Smooth muscle cell (in vitro differentiated cells): ENCODE results near the gene CNGB1. TPM values are rescaled to one million over a fixed set of nuclear protein-coding genes. Genes with fewer than 3 reads are reported as not detected.

Experiments used
- DNase-seq: peaks from one replicate; lab custom pipeline; 2025; ENCODE audit not compliant: unreplicated experiment; lab: John Stamatoyannopoulos, UW
- H2AFZ ChIP-seq: fragments of 200-600 bp; sonication (generic); 2 replicates; pipeline ENCODE4 v1.6.0; 2016; ENCODE audit warnings: antibody characterized with exemption, low read depth, mild to moderate bottlenecking
- H3F3A ChIP-seq: fragments of 200-600 bp; sonication (generic); 2 replicates; pipeline ENCODE4 v1.6.0; 2017; ENCODE audit warnings: antibody characterized with exemption, low read depth
- H3K27ac ChIP-seq: fragments of 200-600 bp; sonication (generic); 2 replicates; pipeline ENCODE4 v1.5.1; 2016; ENCODE audit warnings: low read depth, mild to moderate bottlenecking
- H3K27me3 ChIP-seq: fragments of 200-600 bp; sonication (generic); 2 replicates; pipeline ENCODE4 v1.6.1; 2016; ENCODE audit warnings: low read depth, mild to moderate bottlenecking
- H3K36me3 ChIP-seq: fragments of 200-600 bp; sonication (generic); 2 replicates; pipeline ENCODE4 v1.5.1; 2016; ENCODE audit warnings: low read depth
- H3K4me1 ChIP-seq: fragments of 200-600 bp; sonication (generic); 2 replicates; pipeline ENCODE4 v1.5.1; 2016; ENCODE audit warnings: low read depth
- H3K4me2 ChIP-seq: fragments of 200-600 bp; sonication (generic); 2 replicates; pipeline ENCODE4 v1.6.0; 2016; ENCODE audit warnings: mild to moderate bottlenecking
- H3K4me3 ChIP-seq: fragments of 200-600 bp; sonication (generic); 2 replicates; pipeline ENCODE4 v1.5.1; 2016; ENCODE audit warnings: mild to moderate bottlenecking
- H3K79me2 ChIP-seq: fragments of 200-600 bp; sonication (generic); 2 replicates; pipeline ENCODE4 v1.6.0; 2016; ENCODE audit warnings: low read depth, mild to moderate bottlenecking
- H3K9ac ChIP-seq: fragments of 200-600 bp; sonication (generic); 2 replicates; pipeline ENCODE4 v1.6.0; 2016; ENCODE audit warnings: low read depth
- H3K9me3 ChIP-seq: fragments of 200-600 bp; sonication (generic); replicated peaks from 2 replicates; pipeline ENCODE4 v1.5.1; 2016; ENCODE audit warnings: low read depth
- H4K20me1 ChIP-seq: fragments of 200-600 bp; sonication (generic); 2 replicates; pipeline ENCODE4 v1.6.0; 2016; ENCODE audit warnings: low read depth
- WGBS: methylation state at CpG from one replicate; pipeline ENCODE4 v1.1.7; 2016; ENCODE audit warnings: low lambda C conversion rate; 5-methylcytosine and 5-hydroxymethylcytosine counted together
- polyA plus RNA-seq: library from polyadenylated mRNA; unstranded; fragments of >200 nt; fragmentation: Nextera tagmentation; extraction: Ambion mirVana; gene quantifications from 2 replicates; pipeline ENCODE4 v1.2.1, GENCODE V29; 2016
- total RNA-seq: library from RNA; depleted of rRNA; stranded (reverse); fragments of >200 nt; gene quantifications from 2 replicates; pipeline ENCODE4 v1.2.3, GENCODE V29; 2014
- TF ChIP-seq, protein P1 (sequence below): fragments of 200-600 bp; sonication (generic); IDR thresholded peaks from 2 replicates; pipeline ENCODE4 v1.5.1; 2017; ENCODE audit warnings: borderline replicate concordance, mild to moderate bottlenecking, antibody characterized with exemption; ENCODE audit not compliant: insufficient read depth, poor library complexity, severe bottlenecking

Gene CNGB1
- total and polyA plus RNA-seq, 2 experiments from 2014 or later = not detected

DNA sequence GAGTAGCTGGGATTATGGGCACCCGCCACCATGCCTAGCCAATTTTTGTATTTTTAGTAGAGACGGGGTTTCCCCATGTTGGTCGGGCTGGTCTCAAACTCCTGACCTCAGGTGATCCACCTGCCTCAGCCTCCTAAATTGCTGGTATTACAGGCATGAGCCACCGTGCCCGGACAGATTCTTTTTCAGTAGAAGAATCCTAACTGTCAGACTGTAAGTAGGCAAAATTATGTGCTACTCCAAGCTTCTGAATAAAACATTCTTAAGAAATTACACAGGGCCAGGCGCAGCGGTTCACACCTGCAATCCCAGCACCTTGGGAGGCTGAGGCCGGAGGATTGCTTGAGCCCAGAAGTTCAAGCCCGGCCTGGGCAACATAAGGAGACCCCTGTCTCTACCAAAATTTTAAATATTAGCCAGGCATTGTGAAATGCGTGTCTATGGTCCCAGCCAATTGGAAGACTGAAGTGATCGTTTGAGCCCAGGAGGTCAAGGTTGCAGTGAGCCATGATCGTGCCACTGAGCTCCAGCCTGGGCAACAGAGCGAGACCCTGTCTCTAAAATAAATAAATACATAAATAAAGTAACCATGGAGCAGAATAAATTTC, 101.9 kb downstream of the CNGB1 start:
- no peaks in the 10 kb centered on the region for H3K9me3 ChIP-seq
- H4K20me1 ChIP-seq = no peaks in the 10 kb centered on the region
- DNase-seq = no peak
- TF ChIP-seq, protein P1, sequence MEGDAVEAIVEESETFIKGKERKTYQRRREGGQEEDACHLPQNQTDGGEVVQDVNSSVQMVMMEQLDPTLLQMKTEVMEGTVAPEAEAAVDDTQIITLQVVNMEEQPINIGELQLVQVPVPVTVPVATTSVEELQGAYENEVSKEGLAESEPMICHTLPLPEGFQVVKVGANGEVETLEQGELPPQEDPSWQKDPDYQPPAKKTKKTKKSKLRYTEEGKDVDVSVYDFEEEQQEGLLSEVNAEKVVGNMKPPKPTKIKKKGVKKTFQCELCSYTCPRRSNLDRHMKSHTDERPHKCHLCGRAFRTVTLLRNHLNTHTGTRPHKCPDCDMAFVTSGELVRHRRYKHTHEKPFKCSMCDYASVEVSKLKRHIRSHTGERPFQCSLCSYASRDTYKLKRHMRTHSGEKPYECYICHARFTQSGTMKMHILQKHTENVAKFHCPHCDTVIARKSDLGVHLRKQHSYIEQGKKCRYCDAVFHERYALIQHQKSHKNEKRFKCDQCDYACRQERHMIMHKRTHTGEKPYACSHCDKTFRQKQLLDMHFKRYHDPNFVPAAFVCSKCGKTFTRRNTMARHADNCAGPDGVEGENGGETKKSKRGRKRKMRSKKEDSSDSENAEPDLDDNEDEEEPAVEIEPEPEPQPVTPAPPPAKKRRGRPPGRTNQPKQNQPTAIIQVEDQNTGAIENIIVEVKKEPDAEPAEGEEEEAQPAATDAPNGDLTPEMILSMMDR = no peak
- no peak overlapping the region for H3K9ac ChIP-seq
- H3K36me3 ChIP-seq = no peaks in the 10 kb centered on the region
- no peak overlapping the region for H2AFZ ChIP-seq
- H3K4me3 ChIP-seq = no peak overlapping the region
- H3K4me1 ChIP-seq = peaks cover 6% of the 10 kb centered on the region
- H3F3A ChIP-seq = no peaks in the 10 kb centered on the region
- no peak overlapping the region for H3K4me2 ChIP-seq
- no peaks in the 10 kb centered on the region for H3K79me2 ChIP-seq
- H3K27me3 ChIP-seq = no peaks in the 10 kb centered on the region
- 95% methylated on average over 13 of the region's 13 CpGs for WGBS
- no peak overlapping the region for H3K27ac ChIP-seq

- no peak for DNase-seq
- no peaks in the 10 kb centered on the region for H3F3A ChIP-seq
- no peaks in the 10 kb centered on the region for H3K9me3 ChIP-seq
- H3K27ac ChIP-seq = no peak overlapping the region
- H3K79me2 ChIP-seq = no peaks in the 10 kb centered on the region
- peaks cover 20% of the 10 kb centered on the region for H3K4me1 ChIP-seq
- TF ChIP-seq, protein P1 = no peak
- 70% methylated on average over 6 of the region's 6 CpGs for WGBS
- H3K9ac ChIP-seq = no peak overlapping the region
- no peaks in the 10 kb centered on the region for H3K36me3 ChIP-seq
- H3K27me3 ChIP-seq = no peaks in the 10 kb centered on the region
- H2AFZ ChIP-seq = no peak overlapping the region
- H4K20me1 ChIP-seq = no peaks in the 10 kb centered on the region
- H3K4me3 ChIP-seq = no peak overlapping the region
- H3K4me2 ChIP-seq = no peak overlapping the region
Measured at GRCh38 chr16:57867000-57867561, 103.8 kb downstream of the CNGB1 start.

DNA sequence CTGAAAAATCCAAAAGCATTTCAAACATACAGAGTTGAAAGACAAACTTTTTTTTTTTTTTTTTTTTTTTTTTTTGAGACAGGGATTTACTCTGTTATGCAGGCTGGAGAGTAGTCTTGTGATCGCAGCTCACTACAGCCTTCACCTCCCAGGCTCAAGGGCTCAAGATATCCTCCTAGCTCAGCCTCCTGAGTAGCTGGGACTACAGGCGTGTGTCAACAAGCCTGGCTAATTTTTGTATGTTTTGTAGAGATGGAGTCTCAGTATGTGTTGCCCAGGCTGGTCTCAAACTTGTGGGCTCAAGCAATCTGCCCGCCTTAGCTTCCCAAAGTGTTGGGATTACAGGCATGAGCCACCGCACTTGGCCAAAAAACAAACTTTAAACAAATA, 104.4 kb downstream of the CNGB1 start:
- H2AFZ ChIP-seq = no peak overlapping the region
- no peaks in the 10 kb centered on the region for H3K9me3 ChIP-seq
- no peaks in the 10 kb centered on the region for H3K79me2 ChIP-seq
- H3F3A ChIP-seq = no peaks in the 10 kb centered on the region
- H3K27ac ChIP-seq = no peak overlapping the region
- no peak for DNase-seq
- H3K4me2 ChIP-seq = no peak overlapping the region
- H3K36me3 ChIP-seq = no peaks in the 10 kb centered on the region
- 85% methylated on average over 4 of the region's 4 CpGs for WGBS
- H3K9ac ChIP-seq = no peak overlapping the region
- H3K4me1 ChIP-seq = peaks cover 20% of the 10 kb centered on the region
- H4K20me1 ChIP-seq = no peaks in the 10 kb centered on the region
- no peak overlapping the region for H3K4me3 ChIP-seq
- TF ChIP-seq, protein P1 = no peak
- no peaks in the 10 kb centered on the region for H3K27me3 ChIP-seq
